Heart left ventricle (tissue), 16 donors: ENCODE measurements around the gene FNDC7. TPM values are rescaled to one million over a fixed set of nuclear protein-coding genes. Genes with fewer than 3 reads are reported as not detected.

Experiments
- ATAC-seq, 4 donors: fragments of 200-7000 bp; cut with Tn5 transposase; one replicate each; pipeline ENCODE4 v1.9.1; 2020 to 2022; ENCODE audit warnings: moderate library complexity in 4 of 4, mild to moderate bottlenecking in 3 of 4, moderate number of reproducible peaks in 1 of 4
- DNase-seq, 5 donors: peaks; one replicate each; pipeline ENCODE4 v3.0.0-alpha.2; 2020
- H3K27ac ChIP-seq, 12 donors: fragments of 200-600 bp; sonication (generic) in 4 of 12; one replicate each; pipeline versions ENCODE4 v1.5.0 to v1.8.0; 2016 to 2022; ENCODE audit warnings: mild to moderate bottlenecking in 2 of 12
- H3K27me3 ChIP-seq, 9 donors: fragments of 200-600 bp; sonication (generic) in 2 of 9; one replicate each; pipeline versions ENCODE4 v1.5.1 to v1.8.0; 2016 to 2022; ENCODE audit warnings: mild to moderate bottlenecking in 3 of 9
- H3K36me3 ChIP-seq, 9 donors: fragments of 200-600 bp; sonication (generic) in 2 of 9; one replicate each; pipeline versions ENCODE4 v1.5.0 to v1.8.0; 2018 to 2022; ENCODE audit warnings: mild to moderate bottlenecking in 2 of 9
- H3K4me1 ChIP-seq, 12 donors: fragments of 200-600 bp; sonication (generic) in 4 of 12; one replicate each; pipeline versions ENCODE4 v1.5.0 to v1.8.0; 2016 to 2022; ENCODE audit warnings: mild to moderate bottlenecking in 3 of 12
- H3K4me3 ChIP-seq, 12 donors: fragments of 200-600 bp; sonication (generic) in 4 of 12; one replicate each; pipeline versions ENCODE4 v1.5.0 to v1.8.0; 2017 to 2022; ENCODE audit warnings: mild to moderate bottlenecking in 9 of 12, moderate library complexity in 4 of 12
- H3K9me3 ChIP-seq, 12 donors: fragments of 200-600 bp; sonication (generic) in 4 of 12; one replicate each; pipeline versions ENCODE4 v1.5.0 to v1.8.0; 2016 to 2022; ENCODE audit warnings: mild to moderate bottlenecking in 1 of 12
- POLR2A ChIP-seq, 2 donors: fragments of 450-650 bp; IDR thresholded peaks; one replicate each; pipeline ENCODE4 v1.6.1; 2017; ENCODE audit warnings: antibody characterized with exemption in 2 of 2, mild to moderate bottlenecking in 2 of 2, moderate library complexity in 2 of 2
- WGBS, 4 donors: extraction: QIAGEN DNeasy Blood & Tissue Kit in 2 of 4; methylation state at CpG; one replicate each; pipeline versions ENCODE4 v1.1.5 to v1.1.7; 2013 to 2018; 5-methylcytosine and 5-hydroxymethylcytosine counted together
- intact Hi-C, 10 donors: fragments of 100-400 bp; cut with DNase I; formaldehyde crosslinking; loops; one replicate each; pipeline versions ENCODE4 v1.11.1 to v1.14.2; 2022
- polyA plus RNA-seq, 2 donors: library from polyadenylated mRNA; stranded (reverse); fragments of 200-250 nt; gene quantifications; one replicate each; pipeline ENCODE4 v1.2.3, GENCODE V29; 2013
- total RNA-seq, 9 donors: library from RNA; depleted of rRNA in 2 of 9; stranded (reverse); fragments of >200 nt in 2 of 9; fragmentation: NEBNext Ultra II Directional in 3 of 9; extraction: Animal tissue kit (Norgen Biotek cat#: 25700) in 3 of 9; gene quantifications; one replicate each; pipeline versions ENCODE4 v1.1.0 to v1.2.4, GENCODE V29; 2016 to 2023
- TF ChIP-seq, protein P1 (sequence below), 12 donors: fragments of 200-600 bp; sonication (generic) in 4 of 12; IDR thresholded peaks; one replicate each; pipeline versions ENCODE4 v1.5.0 to v1.8.0; 2018 to 2022; ENCODE audit warnings: antibody characterized with exemption in 12 of 12, mild to moderate bottlenecking in 5 of 12
- donor health status: ischemic (EF 13 %, LVEDD 7.1; RV severe dilation, severe dysfunction).
- donor health status: healthy with polysubstance abuse.
- donor health status: DM: no; HTN: yes; CAD: no.
- donor health status: DM: no; HTN: no; CAD: no.
- donor health status: ischemic (EF 25% LVEDD 6.9; RV normal size, moderate dysfunction).
- donor health status: ischemic (EF 25% LVEDD 5.7; RV mildly dilated, moderate dysfunction).
- donor health status: healthy.
- donor health status: DM: yes; HTN: yes; CAD: no.
- donor health status: ischemic (EF 35%, LVEDD 5.7; RV mildly dilated, moderate dysfunction).
- donor health status: nonischemic (EF 11% LVEDD 7.7; RV severe dilation, severe dysfunction).
- donor health status: DM: yes; HTN: yes; CAD: no.
- donor health status: PGD.
- donor health status: ischemic (EF 29% LVEDD 5.4; RV normal size, mild dysfunction).
- donor health status: nonischemic (EF 23%, LVEDD 6.1; RV moderate dilation, normal function).

The FNDC7 gene
- total and polyA plus RNA-seq, 11 donors: 0.08 TPM; not detected in 10

DNA sequence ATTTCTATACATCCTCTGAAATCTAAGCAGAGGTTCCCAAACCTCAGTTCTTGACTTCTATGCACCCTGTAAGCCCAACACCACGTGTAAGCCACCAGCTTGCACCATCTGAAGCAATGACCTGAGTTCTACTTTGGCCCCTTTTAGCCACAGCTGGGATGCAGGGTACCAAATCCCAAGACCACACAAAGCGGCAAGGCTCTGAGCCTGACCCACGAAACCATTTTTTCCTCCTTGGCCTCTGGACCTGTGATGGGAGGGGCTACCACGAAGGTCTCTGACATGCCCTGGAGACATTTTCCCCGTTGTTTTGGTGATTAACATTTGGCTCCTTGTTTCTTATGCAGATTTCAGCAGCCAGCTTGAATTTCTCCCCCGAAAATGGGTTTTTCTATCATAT lies 72.6 kb downstream of the FNDC7 start:
- peaks cover 3 to 99% (median 87%) of the 10 kb centered on the region in 9 donors for H3K36me3 ChIP-seq
- H3K27me3 ChIP-seq: no peaks in the 10 kb centered on the region
- intact Hi-C loops: no loop called here
- DNase-seq: no peak
- no peak for TF ChIP-seq POLR2A (IDR thresholded peaks at IDR 0.05)
- TF ChIP-seq, protein P1, sequence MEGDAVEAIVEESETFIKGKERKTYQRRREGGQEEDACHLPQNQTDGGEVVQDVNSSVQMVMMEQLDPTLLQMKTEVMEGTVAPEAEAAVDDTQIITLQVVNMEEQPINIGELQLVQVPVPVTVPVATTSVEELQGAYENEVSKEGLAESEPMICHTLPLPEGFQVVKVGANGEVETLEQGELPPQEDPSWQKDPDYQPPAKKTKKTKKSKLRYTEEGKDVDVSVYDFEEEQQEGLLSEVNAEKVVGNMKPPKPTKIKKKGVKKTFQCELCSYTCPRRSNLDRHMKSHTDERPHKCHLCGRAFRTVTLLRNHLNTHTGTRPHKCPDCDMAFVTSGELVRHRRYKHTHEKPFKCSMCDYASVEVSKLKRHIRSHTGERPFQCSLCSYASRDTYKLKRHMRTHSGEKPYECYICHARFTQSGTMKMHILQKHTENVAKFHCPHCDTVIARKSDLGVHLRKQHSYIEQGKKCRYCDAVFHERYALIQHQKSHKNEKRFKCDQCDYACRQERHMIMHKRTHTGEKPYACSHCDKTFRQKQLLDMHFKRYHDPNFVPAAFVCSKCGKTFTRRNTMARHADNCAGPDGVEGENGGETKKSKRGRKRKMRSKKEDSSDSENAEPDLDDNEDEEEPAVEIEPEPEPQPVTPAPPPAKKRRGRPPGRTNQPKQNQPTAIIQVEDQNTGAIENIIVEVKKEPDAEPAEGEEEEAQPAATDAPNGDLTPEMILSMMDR (IDR thresholded peaks at IDR 0.05): no peak
- ATAC-seq: no peak
- 94 to 98% (median 96%) methylated on average over 6 of the region's 6 CpGs for WGBS, 4 donors
- no peak overlapping the region for H3K27ac ChIP-seq
- peaks cover 0 to 23% (median 14%) of the 10 kb centered on the region in 12 donors for H3K9me3 ChIP-seq
- H3K4me1 ChIP-seq: no peaks in the 10 kb centered on the region
- no peak overlapping the region for H3K4me3 ChIP-seq

DNA sequence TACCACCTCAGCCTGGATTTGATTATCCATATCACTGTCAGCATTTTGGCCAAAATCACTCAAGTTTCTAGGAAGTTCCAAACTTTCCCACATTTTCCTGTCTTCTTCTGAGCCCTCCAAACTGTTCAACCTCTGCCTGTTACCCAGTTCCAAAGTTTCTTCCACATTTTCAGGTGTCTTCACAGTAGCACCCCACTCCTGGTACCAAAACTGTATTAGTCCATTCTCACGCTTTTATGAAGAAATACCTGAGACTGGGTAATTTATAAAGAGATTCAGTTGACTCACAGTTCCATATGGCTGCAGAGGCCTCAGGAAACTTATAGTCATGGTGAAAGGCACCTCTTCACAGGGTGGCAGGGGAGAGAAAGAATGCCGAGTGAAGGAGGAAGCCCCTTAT lies 73.2 kb downstream of the FNDC7 start:
- Histone ChIP-seq H3K9me3 (peaks cover 0 to 25% (median 14%) of the 10 kb centered on the region in 12 donors), H3K4me3 (no peak overlapping the region), H3K4me1 (no peaks in the 10 kb centered on the region), H3K36me3 (peaks cover 3 to 94% (median 82%) of the 10 kb centered on the region in 9 donors), H3K27ac (no peak overlapping the region), H3K27me3 (no peaks in the 10 kb centered on the region)
- WGBS, 4 donors: 95 to 100% (median 97%) methylated on average over 2 of the region's 2 CpGs
- TF ChIP-seq POLR2A (IDR thresholded peaks at IDR 0.05): no peak
- TF ChIP-seq, protein P1 (IDR thresholded peaks at IDR 0.05): no peak
- DNase-seq: no peak
- ATAC-seq: no peak
- intact Hi-C loops: no loop called here

DNA sequence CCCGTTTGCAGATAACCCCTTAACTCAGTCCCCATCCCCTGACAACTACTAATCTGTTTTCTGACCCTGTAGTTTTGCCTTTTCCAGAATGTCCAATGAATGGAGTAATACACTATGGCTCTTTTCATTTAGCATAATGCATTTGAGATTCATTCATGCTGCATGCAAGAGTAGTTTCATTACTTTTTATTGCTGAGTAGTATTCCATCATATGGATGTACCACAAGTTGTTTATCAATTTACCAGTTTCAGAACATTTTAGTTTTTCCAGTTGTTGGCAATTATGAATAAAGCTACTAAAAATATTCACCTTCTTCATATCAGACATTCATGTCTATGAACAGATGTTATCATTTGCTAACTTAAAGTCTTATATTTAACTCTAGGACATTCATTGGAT lies 79.1 kb downstream of the FNDC7 start:
- ATAC-seq (no peak), DNase-seq (no peak)
- peaks cover 0 to 24% (median 10%) of the 10 kb centered on the region in 12 donors for H3K9me3 ChIP-seq
- no peak overlapping the region for H3K4me3 ChIP-seq
- no peak overlapping the region for H3K27ac ChIP-seq
- H3K4me1 ChIP-seq: no peaks in the 10 kb centered on the region
- TF ChIP-seq POLR2A (IDR thresholded peaks at IDR 0.05): no peak
- TF ChIP-seq, protein P1 (IDR thresholded peaks at IDR 0.05): no peak
- H3K27me3 ChIP-seq: no peaks in the 10 kb centered on the region
- intact Hi-C loops: no loop called here
- 94 to 100% (median 98%) methylated on average over 1 of the region's 1 CpG for WGBS, 4 donors
- peaks cover 0 to 94% (median 71%) of the 10 kb centered on the region in 9 donors for H3K36me3 ChIP-seq

Other genes with a start within 250 kb of the FNDC7 start
- 10 to 100 TPM in 2 of 9 donors, 1 to 10 TPM in 7; 3.4 to 14.1 (median 6.0) TPM for gene EEIG2, start 152.8 kb upstream of the FNDC7 start, total RNA-seq
- gene EEIG2, start 152.8 kb upstream of the FNDC7 start, polyA plus RNA-seq: 1 to 10 TPM; 1.2 to 2.6 TPM
- 1 to 10 TPM in 4 of 9 donors, under 1 TPM in 5; 0.44 to 4.5 (median 0.93) TPM for gene HENMT1, start 51.8 kb upstream of the FNDC7 start, total RNA-seq
- gene HENMT1, start 51.8 kb upstream of the FNDC7 start, polyA plus RNA-seq: 1 to 10 TPM in 1 of 2 donors, under 1 TPM in 1; 0.61 to 1.5 TPM
- 10 to 100 TPM in 7 of 9 donors, 1 to 10 TPM in 2; 7.7 to 18.2 (median 13.5) TPM for gene PRPF38B, start 20.6 kb upstream of the FNDC7 start, total RNA-seq
- gene PRPF38B, start 20.6 kb upstream of the FNDC7 start, polyA plus RNA-seq: 10 to 100 TPM; 19.5 to 22.6 TPM
- gene STXBP3, start 33.8 kb downstream of the FNDC7 start, total RNA-seq: 10 to 100 TPM; 22.4 to 42.7 (median 26.1) TPM
- 10 to 100 TPM; 19.2 to 28.8 TPM for gene STXBP3, start 33.8 kb downstream of the FNDC7 start, polyA plus RNA-seq
- gene AKNAD1, start 144.2 kb downstream of the FNDC7 start, total RNA-seq: under 1 TPM in 1 of 9 donors, not detected in 8; 0.59 TPM
- gene AKNAD1, start 144.2 kb downstream of the FNDC7 start, polyA plus RNA-seq: under 1 TPM in 1 of 2 donors, not detected in 1; 0.14 TPM
- 1 to 10 TPM in 8 of 9 donors, under 1 TPM in 1; 1.00 to 7.0 (median 2.4) TPM for gene GPSM2, start 164.1 kb downstream of the FNDC7 start, total RNA-seq
- 1 to 10 TPM in 1 of 2 donors, under 1 TPM in 1; 0.72 to 4.4 TPM for gene GPSM2, start 164.1 kb downstream of the FNDC7 start, polyA plus RNA-seq